Body of pancreas (tissue), 4 donors: ENCODE measurements around the gene TNS3. TPM values are rescaled to one million over a fixed set of nuclear protein-coding genes. Genes with fewer than 3 reads are reported as not detected.
A peak's percentile ranks its signal among the peaks of the same experiment; 100 is the strongest.

Experiments
- ATAC-seq: fragments of 150-250 bp; one replicate; pipeline ENCODE4 v1.9.1; 2016
- DNase-seq, 4 donors: peaks; one replicate each; pipeline ENCODE4 v3.0.0-alpha.2; 2019
- H3K27ac ChIP-seq, 4 donors: fragments of 200-600 bp; sonication (generic); 1 replicate in 3 of 4; 2 replicates in 1 of 4; pipeline versions ENCODE4 v1.5.1 to v1.6.1; 2016 to 2019; ENCODE audit warnings: mild to moderate bottlenecking in 1 of 4, mixed read lengths in 1 of 4, moderate library complexity in 1 of 4
- H3K27me3 ChIP-seq, 2 donors: fragments of 200-600 bp; sonication (generic); one replicate each; pipeline ENCODE4 v1.6.0; 2016; ENCODE audit warnings: mild to moderate bottlenecking in 1 of 2
- H3K36me3 ChIP-seq, 2 donors: fragments of 200-600 bp; sonication (generic); replicated peaks in 1 of 2; 2 replicates each; pipeline ENCODE4 v1.5.1; 2016; ENCODE audit warnings: low read depth in 2 of 2; ENCODE audit not compliant: insufficient read depth in 1 of 2
- H3K4me1 ChIP-seq: fragments of 200-600 bp; sonication (generic); one replicate; pipeline ENCODE4 v1.6.0; 2016
- H3K4me3 ChIP-seq, 2 donors: fragments of 200-600 bp; sonication (generic); 1 replicate in 1 of 2; 2 replicates in 1 of 2; pipeline ENCODE4 v1.5.1; 2016 to 2019
- H3K9me3 ChIP-seq, 3 donors: fragments of 200-600 bp; sonication (generic); 1 replicate in 2 of 3; 2 replicates in 1 of 3; pipeline ENCODE4 v1.5.1; 2016
- POLR2A ChIP-seq, 3 donors: fragments of 450-650 bp; IDR thresholded peaks; one replicate each; pipeline ENCODE4 v1.6.1; 2016; ENCODE audit warnings: antibody characterized with exemption in 3 of 3, mild to moderate bottlenecking in 2 of 3
- WGBS, 2 donors: methylation state at CpG; one replicate each; pipeline ENCODE4 v1.1.5; 2017; 5-methylcytosine and 5-hydroxymethylcytosine counted together
- intact Hi-C: fragments of 100-400 bp; cut with DNase I; formaldehyde crosslinking; loops from one replicate; pipeline ENCODE4 v1.15.1; 2023
- total RNA-seq, 2 donors: library from RNA; depleted of rRNA; stranded (reverse); fragments of >200 nt; gene quantifications; one replicate each; pipeline ENCODE4 v1.1.0, GENCODE V29; 2016
- TF ChIP-seq, protein P1 (sequence below), 7 experiments: fragments of 450-650 bp in 4 of 7; fragments of 200-600 bp in 3 of 7; sonication (generic) in 3 of 7; IDR thresholded peaks; one replicate each; pipeline ENCODE4 v1.5.1; 2016 to 2019; ENCODE audit warnings: antibody characterized with exemption in 7 of 7

TNS3 gene
- total RNA-seq, 2 donors from 2014 or later, result 100 to 265 TPM

DNA sequence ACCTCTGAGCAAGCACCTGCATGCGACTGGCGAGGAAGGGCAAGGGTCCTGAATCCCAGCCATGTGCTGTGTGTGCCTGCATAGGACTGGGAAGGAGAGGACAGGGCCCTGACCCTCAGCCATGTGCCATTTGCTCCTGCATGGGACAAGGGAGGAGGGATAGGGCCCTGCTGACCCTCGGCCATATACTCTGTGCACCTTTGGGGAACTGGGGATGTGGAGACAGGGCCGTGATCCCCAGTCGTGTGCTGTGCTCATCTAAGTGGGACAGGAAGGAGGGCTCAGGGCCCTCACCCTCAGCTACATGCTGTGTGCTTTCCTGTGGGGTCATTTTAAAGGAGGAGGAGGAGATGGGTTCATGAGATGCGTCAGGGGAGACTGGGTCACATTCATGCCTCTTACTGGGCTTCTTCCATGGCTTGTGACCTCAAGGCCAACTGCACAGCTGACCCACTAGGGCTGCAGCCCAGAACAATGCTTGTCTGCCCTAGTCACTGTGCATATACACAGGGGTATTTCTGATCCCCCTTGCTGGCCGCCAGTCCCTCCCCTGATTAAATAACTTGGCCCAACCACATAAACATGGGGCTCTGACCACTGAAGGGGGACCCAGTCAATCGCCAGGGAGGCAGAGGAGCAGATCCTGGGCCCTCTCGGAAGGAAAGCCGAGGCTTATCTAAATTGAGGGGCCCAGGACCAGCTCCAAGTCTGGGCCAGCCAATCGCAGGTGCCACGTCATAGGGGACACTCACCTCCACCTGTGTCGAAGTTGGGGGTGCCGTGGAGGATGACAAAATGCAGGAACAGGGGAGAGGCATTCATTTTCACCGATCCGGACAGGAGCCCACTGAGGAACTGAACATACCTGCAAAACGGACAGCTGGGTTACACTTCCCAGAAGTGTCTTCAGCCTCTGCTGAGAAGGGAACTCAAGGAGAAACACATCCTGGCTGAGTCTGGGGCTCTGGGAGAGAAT, 167.3 kb downstream of the TNS3 start:
- H3K27me3 ChIP-seq, result no peaks in the 10 kb centered on the region
- peak in 1 of 4 donors; percentile 9 for DNase-seq
- 86 to 87% methylated on average over 14 to 17 of the region's 17 CpGs for WGBS, 2 donors
- peaks cover 28 to 34% of the 10 kb centered on the region in 2 donors for H3K36me3 ChIP-seq
- no peaks in the 10 kb centered on the region for H3K9me3 ChIP-seq
- intact Hi-C loops, result no loop called here
- no peaks in the 10 kb centered on the region for H3K4me1 ChIP-seq
- ATAC-seq, result no peak
- TF ChIP-seq, protein P1, sequence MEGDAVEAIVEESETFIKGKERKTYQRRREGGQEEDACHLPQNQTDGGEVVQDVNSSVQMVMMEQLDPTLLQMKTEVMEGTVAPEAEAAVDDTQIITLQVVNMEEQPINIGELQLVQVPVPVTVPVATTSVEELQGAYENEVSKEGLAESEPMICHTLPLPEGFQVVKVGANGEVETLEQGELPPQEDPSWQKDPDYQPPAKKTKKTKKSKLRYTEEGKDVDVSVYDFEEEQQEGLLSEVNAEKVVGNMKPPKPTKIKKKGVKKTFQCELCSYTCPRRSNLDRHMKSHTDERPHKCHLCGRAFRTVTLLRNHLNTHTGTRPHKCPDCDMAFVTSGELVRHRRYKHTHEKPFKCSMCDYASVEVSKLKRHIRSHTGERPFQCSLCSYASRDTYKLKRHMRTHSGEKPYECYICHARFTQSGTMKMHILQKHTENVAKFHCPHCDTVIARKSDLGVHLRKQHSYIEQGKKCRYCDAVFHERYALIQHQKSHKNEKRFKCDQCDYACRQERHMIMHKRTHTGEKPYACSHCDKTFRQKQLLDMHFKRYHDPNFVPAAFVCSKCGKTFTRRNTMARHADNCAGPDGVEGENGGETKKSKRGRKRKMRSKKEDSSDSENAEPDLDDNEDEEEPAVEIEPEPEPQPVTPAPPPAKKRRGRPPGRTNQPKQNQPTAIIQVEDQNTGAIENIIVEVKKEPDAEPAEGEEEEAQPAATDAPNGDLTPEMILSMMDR (IDR thresholded peaks at IDR 0.05), result no peak
- no peak for TF ChIP-seq POLR2A (IDR thresholded peaks at IDR 0.05)
- no peak overlapping the region for H3K4me3 ChIP-seq
- H3K27ac ChIP-seq, result no peak overlapping the region

DNA sequence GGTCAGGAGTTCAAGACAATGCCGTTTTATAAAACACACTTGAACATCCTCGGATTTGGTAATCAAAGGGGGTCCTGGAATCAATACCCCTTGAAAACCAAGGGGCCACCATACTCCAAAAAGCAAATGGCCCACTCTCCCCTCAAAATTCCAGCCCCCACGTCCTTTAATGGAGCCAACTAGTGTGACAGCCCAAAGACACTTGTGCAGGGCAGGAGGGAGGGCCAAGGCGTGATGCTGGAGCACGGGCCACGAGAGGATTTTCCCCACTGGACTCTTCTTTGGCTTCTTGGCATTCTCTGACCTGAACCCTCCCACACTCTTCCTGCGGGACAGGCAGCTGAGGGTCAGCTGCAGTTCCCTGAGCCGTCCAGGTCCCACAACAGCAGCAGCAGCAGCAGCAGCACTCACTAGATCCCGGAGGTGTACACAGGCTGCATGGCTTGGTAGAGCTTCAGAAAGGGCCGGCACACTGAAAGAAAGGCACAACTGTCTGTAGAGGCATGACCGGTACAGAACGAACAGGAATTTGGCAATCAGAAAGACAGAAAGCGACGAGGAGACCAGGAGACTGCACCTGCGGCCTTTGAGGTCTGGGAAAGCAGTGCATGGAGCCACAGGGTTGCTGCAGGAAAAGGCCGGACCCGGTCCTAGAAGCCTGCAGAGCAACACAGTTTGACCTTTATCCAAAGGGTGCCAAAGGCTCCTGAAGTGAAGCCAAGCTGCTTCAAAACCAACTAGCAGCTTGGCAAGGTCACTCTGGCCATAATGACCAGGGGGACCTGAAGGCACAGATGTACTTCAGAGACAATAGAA, 168.2 kb downstream of the TNS3 start:
- 83 to 87% methylated on average over 17 of the region's 17 CpGs for WGBS, 2 donors
- H3K9me3 ChIP-seq, result no peaks in the 10 kb centered on the region
- TF ChIP-seq POLR2A (IDR thresholded peaks at IDR 0.05), result no peak
- no peak overlapping the region for H3K4me3 ChIP-seq
- H3K27me3 ChIP-seq, result no peaks in the 10 kb centered on the region
- no peak overlapping the region for H3K27ac ChIP-seq
- H3K36me3 ChIP-seq, result peaks cover 25 to 35% of the 10 kb centered on the region in 2 donors
- DNase-seq (peak in 1 of 4 donors; percentile 7), ATAC-seq (no peak)
- H3K4me1 ChIP-seq, result peaks cover 3% of the 10 kb centered on the region
- intact Hi-C loops, result no loop called here

DNA sequence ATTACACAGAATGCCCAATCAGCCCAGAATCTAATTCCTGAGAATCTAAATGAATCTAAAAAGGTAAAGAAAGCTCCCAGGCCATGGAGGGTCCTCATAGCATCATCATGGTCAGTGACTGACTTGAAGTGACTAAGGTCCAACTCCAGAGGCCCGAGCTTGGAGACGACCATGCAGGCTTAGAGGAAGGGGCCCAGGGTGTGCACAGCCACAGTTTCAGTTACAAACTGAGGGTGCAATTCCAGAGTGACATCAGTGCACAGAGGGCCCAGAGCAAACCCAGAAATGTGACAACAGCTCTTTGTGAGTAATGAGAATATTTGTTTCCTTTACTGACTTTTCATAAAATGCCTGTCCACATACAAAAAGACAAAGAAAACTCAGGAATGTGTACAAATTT, 170.0 kb downstream of the TNS3 start:
- Histone ChIP-seq H3K36me3 (peaks cover 25 to 35% of the 10 kb centered on the region in 2 donors), H3K27me3 (no peaks in the 10 kb centered on the region), H3K9me3 (no peaks in the 10 kb centered on the region), H3K27ac (no peak overlapping the region), H3K4me1 (peaks cover 19% of the 10 kb centered on the region), H3K4me3 (no peak overlapping the region)
- WGBS, 2 donors, result 90% methylated on average over 2 of the region's 2 CpGs
- DNase-seq (peak in 2 of 4 donors; percentile 0 to 8), ATAC-seq (no peak)
- TF ChIP-seq, protein P1 (IDR thresholded peaks at IDR 0.05), result no peak
- TF ChIP-seq POLR2A (IDR thresholded peaks at IDR 0.05), result no peak
- intact Hi-C loops, result no loop called here

DNA sequence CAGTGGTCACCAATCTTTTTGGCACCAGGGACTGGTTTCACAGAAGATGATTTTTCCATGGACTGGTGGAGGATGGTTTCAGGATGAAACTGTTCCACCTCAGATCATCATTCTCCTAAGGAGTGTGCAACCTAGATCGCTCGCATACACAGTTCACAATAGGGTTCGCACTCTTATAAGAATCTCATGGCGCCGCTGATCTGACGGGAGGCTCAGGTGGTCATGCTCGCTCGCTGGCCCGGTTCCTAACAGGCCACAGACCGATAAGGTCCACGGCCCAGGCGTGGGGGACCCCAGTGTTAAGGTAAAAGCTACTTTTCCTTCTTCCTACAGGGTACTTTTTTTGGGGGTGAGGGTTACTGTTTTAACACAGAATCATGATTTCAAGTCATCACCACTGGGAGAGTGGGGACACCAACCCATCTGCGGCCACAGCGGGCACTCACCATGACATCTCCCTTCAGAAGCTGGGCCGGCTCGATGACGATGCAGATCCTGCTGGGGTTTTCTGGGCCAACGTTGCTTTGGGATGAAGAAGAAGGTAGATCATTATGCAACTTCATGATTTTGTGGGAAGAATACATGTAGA, 170.5 kb downstream of the TNS3 start:
- peaks cover 25 to 35% of the 10 kb centered on the region in 2 donors for H3K36me3 ChIP-seq
- no peaks in the 10 kb centered on the region for H3K27me3 ChIP-seq
- ATAC-seq (no peak), DNase-seq (peak in 1 of 4 donors; percentile 11)
- 93 to 94% methylated on average over 18 of the region's 18 CpGs for WGBS, 2 donors
- intact Hi-C loops, result no loop called here
- H3K27ac ChIP-seq, result no peak overlapping the region
- no peaks in the 10 kb centered on the region for H3K9me3 ChIP-seq
- H3K4me3 ChIP-seq, result no peak overlapping the region
- no peak for TF ChIP-seq POLR2A (IDR thresholded peaks at IDR 0.05)
- TF ChIP-seq, protein P1 (IDR thresholded peaks at IDR 0.05), result no peak
- peaks cover 24% of the 10 kb centered on the region for H3K4me1 ChIP-seq

DNA sequence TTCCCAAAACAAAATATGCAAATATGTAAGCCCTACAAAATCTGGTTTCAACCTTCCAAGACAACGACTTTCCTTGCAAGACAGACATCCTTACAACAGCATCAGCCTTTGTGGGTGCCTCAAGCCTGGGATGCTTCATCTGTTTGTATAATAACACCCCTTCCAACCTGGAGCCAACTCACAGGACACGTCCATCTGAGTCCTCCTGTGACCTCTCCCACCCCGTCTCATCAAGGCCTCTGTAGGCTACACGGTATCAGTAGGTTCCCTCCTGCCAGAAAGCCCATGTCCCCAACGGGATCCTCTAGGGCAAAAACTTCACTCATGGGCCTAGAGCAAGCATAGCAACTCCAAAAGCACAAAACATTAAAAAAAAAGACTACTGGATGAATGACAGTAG, 173.2 kb downstream of the TNS3 start:
- peaks cover 41% of the 10 kb centered on the region for H3K4me1 ChIP-seq
- H3K27ac ChIP-seq, result no peak overlapping the region
- ATAC-seq, result no peak
- TF ChIP-seq, protein P1 (IDR thresholded peaks at IDR 0.05), result no peak
- no peak for TF ChIP-seq POLR2A (IDR thresholded peaks at IDR 0.05)
- H3K9me3 ChIP-seq, result no peaks in the 10 kb centered on the region
- H3K36me3 ChIP-seq, result peaks cover 14 to 21% of the 10 kb centered on the region in 2 donors
- DNase-seq, result peak in 2 of 4 donors; percentile 1 to 9
- H3K27me3 ChIP-seq, result no peaks in the 10 kb centered on the region
- WGBS, 2 donors, result 76 to 78% methylated on average over 5 of the region's 5 CpGs
- H3K4me3 ChIP-seq, result no peak overlapping the region
- intact Hi-C loops, result no loop called here
